ENCODE data around the gene COCH.
"Not testable (repeated sequence)": the region's sequence is repeated elsewhere in the genome, so short reads cannot be mapped to it uniquely, and the experiment has no call there.

COCH gene

DNA sequence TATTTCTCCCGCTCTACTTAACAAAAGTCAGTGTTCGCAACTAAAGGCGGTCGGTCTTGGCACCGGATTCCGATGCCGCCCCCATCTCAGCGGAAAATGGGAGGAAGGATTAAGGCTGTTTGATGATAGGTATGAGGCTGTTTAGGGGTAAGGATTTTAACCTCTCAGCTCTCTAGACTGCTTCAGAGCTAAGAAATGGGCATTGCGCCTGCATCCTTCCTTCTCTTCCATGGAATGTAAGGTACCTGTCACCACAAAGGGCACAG is 1.4 kb downstream of the COCH start:
- DNase-seq (ENCODE audit: low spot score): no peak

DNA sequence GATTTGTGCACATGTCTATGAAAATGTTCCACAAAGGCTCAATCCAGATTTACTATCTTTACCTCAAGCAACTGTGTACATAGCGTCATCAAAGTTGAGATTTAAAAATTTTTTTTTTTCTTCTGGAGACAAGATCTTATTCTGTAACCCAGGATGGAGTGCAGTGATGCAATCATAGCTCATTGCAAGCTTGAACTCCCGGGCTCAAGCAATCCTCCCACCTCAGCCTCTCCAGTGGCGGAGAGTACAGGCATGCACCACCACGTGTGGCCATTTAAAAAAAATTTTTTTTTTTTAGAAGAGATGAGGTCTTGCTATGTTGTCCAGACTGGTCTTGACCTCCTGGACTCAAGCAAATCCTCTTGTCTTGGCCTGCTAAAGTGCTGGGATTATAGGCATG is 2.3 kb downstream of the COCH start:
- DNase-seq (ENCODE audit: low spot score): no peak

DNA sequence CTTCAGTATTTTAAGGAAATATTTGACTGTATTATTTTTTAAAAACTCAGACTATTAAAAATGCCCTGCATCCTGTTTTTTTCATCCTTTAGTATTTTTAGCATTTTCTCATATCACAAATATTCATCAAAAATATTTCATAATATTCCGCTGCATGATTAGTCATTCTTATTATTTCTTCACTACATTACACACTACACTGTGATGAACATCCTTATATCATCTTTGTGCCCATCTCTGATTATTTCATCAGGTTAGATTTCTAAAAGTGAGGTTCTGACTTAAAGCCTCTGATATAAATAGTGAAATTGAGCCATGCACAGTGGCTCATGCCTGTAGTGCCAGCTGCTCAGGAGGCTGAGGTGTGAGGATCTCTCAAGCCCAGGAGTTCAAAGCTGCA is 8.1 kb downstream of the COCH start:
- DNase-seq (ENCODE audit: low spot score): no peak

DNA sequence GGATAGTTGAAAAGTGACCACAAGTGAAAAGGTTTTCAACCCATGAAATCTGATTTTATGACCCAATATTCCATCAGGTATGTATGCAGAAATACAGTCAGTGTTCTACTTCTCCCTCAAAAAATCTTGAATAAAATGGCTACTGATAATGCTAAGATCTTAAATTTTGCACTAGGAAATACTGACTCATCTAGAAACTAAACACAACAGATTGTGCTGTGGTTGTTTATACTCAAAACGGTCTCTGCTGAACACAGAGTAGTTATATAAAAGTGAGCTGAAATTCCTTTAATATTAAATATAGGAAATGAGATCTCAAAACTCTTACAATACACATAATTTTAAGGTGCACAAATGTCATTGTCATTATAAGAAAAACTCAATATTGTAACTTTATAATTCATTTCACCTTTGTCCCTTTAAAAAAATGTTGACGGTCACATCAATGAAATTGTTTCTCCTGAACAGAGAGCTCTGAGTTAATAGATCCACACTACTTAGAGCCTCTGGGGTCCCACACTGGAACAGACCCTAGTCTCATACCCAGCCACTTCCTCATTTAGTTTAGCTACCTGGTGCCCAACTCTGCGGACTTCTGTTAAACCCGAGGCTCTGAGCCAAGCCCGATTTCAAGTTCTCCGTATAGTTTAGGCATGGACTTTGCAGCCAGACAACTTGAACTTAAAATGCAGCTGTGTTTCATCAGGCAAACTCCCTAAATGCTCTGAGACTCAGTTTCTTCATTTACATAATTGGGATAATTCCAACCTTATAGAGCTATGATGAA is 9.3 kb downstream of the COCH start:
- DNase-seq (ENCODE audit: low spot score): no peak

DNA sequence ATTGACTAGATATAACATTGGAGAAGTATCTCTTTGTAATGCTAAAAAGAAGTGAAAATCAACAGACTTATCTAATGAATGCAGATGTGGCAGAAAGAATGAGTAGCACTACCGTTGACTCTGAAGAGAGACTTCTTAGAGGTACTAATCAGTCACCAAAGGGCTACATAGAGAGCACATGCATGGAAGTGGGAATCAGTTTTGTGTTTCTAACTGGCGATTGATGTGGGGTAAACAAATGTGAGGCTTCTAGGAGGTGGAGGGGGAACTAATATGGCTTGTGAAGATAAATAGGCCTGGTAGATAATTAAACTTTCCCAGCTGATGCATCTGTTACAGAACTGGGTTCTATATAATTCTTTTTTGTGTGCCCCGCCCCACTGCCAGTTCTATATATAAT is 10.5 kb downstream of the COCH start:
- DNase-seq (ENCODE audit: low spot score): no peak

DNA sequence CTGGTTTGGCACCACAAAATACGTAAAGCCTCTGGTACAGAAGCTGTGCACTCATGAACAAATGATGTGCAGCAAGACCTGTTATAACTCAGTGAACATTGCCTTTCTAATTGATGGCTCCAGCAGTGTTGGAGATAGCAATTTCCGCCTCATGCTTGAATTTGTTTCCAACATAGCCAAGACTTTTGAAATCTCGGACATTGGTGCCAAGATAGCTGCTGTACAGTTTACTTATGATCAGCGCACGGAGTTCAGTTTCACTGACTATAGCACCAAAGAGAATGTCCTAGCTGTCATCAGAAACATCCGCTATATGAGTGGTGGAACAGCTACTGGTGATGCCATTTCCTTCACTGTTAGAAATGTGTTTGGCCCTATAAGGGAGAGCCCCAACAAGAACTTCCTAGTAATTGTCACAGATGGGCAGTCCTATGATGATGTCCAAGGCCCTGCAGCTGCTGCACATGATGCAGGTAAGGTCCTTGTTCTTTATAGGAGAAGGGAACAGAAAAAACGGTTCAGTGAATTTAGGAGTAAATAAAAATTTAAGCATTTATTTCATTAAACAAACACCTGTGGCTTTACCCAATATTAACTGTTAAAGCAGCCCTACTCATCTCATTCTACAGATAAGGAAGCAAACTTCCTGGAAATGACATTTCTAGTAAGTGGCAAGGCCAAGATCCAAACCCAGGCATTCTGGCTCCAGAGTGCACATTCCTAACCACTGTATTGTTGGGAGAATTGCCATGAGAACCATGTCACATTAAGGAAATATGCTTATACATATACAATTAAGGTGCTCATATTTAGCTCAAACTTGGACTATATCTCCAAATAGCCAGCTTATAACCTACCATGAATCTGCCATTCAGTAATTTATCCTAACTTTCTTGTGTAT is 11.7 kb downstream of the COCH start:
- DNase-seq (ENCODE audit: low spot score): no peak

DNA sequence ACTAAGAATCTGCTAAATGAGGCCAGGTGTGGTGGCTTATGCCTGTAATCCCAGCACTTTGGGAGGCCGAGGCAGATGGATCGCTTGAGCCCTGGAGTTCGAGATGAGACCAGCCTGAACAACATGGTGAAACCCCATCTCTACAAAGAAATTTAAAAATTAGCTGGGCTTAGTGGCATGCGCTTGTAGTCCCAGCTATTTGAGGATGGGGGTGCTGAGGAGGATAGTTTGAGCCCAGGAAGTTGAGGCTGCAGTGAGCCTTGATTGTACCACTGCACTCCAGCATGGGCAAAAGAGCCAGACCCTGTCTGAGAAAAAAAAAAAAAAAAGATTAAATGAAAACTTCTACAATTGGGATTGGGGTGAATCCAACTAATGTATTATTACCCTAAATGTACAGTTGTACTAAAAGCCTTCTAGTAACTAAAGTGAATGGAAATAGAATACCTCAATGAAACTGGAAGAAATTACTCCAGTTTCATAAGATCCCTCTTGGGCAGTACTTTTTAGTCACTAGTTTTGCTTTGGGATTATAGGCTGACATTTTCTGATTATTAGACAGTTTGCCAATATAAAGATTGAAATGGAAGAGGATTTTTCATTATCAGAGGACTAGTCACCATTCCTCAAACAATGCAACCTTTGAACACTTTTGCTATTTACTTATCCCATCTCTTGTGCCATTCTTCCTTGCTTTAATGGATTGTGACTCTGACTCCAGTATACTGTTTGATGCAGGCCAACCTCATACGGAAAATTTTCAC is 14.3 kb downstream of the COCH start:
- no peak for DNase-seq (ENCODE audit: low spot score)

- no peak for DNase-seq (ENCODE audit: low spot score)
These were observed 14.9 kb downstream of the COCH start for GRCh38 chr14:30889244-30889594.

GRCh38 chr14:30893819-30894218 is 19.5 kb downstream of the COCH start:
- no peak for DNase-seq (ENCODE audit: low spot score)

DNA sequence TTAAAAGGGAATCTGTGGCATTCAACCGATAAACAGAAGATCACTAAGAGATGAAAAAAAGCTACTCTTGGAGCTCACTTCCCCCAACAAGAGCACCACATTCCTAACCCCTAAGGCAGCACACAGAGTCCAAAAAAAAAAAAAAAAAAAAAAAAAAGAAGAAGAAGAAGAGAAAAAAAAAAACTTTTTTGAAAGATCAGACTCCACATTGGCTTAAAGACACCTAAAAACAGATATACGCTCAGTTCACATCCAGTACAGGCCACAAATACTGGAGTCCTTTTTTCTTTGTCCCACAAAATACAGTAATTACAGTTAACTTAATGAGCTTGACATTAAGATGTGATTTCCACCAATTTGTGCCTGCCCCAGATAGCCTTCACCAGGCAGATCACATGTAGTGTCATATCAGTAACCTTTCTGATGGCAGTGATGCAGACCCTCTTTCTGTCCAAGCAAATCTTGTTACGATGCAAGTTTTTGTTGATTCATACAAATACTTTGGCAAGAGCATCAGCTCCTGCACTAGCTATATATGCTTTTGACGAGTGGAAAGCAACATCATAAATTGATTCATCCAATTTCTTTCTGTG is 20.7 kb downstream of the COCH start:
- no peak for DNase-seq (ENCODE audit: low spot score)

- DNase-seq (ENCODE audit: low spot score): no peak
These were observed 22.1 kb downstream of the COCH start for GRCh38 chr14:30896435-30896834.

DNA sequence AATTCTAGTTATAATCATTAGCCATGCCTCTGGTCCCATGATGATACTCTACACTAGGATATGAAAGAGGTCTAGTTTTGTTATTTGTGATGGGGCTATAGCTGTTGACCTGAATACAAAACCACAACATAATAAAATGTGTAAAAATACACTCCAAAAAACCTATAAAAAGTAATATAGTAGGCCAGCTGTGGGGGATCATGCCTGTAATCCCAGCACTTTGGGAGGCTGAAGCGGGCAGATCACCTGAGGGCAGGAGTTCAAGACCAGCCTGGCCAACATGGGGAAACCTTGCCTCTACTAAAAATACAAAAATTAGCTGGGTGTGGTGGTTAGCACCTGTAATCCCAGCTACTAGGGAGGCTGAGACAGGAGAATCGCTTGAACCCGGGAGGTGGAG is 22.8 kb downstream of the COCH start:
- not testable (repeated sequence) for DNase-seq (ENCODE audit: low spot score)

- DNase-seq (ENCODE audit: low spot score): no peak
These were observed 29.1 kb downstream of the COCH start for GRCh38 chr14:30903285-30904124.

- DNase-seq (ENCODE audit: low spot score): peak; percentile 25
These were observed 32.6 kb downstream of the COCH start for GRCh38 chr14:30906752-30907658.

DNA sequence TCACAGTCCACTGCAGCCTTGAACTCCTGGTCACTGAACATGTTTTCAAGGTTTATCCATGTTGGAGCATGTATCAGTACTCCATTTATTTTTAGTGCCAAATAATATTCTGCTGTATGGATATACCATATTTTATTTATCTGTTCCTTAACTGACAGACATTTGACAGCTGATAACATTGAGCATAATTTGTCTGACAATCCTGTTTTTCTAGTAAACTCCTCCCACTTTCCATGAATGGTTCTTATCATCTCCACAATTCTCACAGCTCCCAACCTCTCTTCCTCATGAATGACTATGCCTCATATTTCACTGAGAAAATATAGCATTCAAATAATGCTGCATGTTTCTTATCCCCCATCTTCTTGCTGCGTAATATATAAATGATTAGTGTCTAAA is 33.3 kb downstream of the COCH start:
- no peak for DNase-seq (ENCODE audit: low spot score)

GRCh38 chr14:30908826-30909225 is 34.5 kb downstream of the COCH start:
- DNase-seq (ENCODE audit: low spot score): no peak

GRCh38 chr14:30914812-30915211 is 40.5 kb downstream of the COCH start:
- DNase-seq (ENCODE audit: low spot score): no peak

GRCh38 chr14:30915596-30915995 is 41.2 kb downstream of the COCH start:
- DNase-seq (ENCODE audit: low spot score): no peak

DNA sequence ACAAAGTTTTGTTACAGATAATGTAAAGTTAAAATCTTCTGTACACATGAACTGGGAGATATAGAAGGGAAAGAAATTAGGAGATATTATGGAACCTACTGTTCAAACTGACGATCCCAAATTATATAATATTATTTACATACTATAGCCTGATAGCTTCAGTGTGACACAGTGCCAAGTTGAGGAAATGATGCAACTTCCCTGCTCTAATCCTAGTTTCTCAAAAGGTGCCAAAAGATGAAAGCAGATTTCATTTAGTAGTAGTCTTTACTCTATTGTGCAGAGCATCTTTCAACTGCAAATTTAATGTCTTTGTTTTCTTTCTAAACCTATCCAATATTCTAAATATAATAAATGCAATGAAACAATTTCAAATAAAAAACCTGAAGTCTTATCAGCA is 46.9 kb downstream of the COCH start:
- no peak for DNase-seq (ENCODE audit: low spot score)

GRCh38 chr14:30921788-30922187 is 47.4 kb downstream of the COCH start:
- DNase-seq (ENCODE audit: low spot score): no peak

GRCh38 chr14:30925254-30925653 is 50.9 kb downstream of the COCH start:
- no peak for DNase-seq (ENCODE audit: low spot score)

Measured in SW480 (cell line).